Panc1 (cell line): ENCODE data around the gene GTF3C5. TPM values are rescaled to one million over a fixed set of nuclear protein-coding genes. Genes with fewer than 3 reads are reported as not detected.

Source experiments
- ATAC-seq: fragments of 200-7000 bp; cut with Tn5 transposase; 2 replicates; pipeline ENCODE4 v1.9.1; 2020; ENCODE audit warnings: mild to moderate bottlenecking, moderate library complexity
- BruUV-seq: library from RNA; stranded (reverse); fragments of 400-500 nt; replicated peaks from 2 replicates; lab custom pipeline; 2021; lab: Mats Ljungman, UMichigan
- CTCF ChIA-PET: fragments of 300-600 bp; sonication (Branson Sonifier 250); formaldehyde crosslinking; loops from one replicate; lab custom pipeline; 2022; ENCODE audit warnings: antibody characterized with exemption; lab: Charles Lee
- POLR2A ChIA-PET: fragments of 300-600 bp; sonication (Branson Sonifier 250); formaldehyde crosslinking; loops from one replicate; lab custom pipeline; 2022; ENCODE audit warnings: antibody characterized with exemption; lab: Charles Lee
- DNase-seq: peaks from one replicate; pipeline ENCODE4 v3.0.0-alpha.2; 2010; ENCODE audit warnings: low read depth, low spot score
- H3K27ac ChIP-seq: 2 replicates; pipeline ENCODE4 v1.5.1; 2011; ENCODE audit warnings: mild to moderate bottlenecking, low read length, inconsistent platforms
- H3K27me3 ChIP-seq: fragments of 200-500 bp; sonication (Bioruptor generic); 2 replicates; pipeline ENCODE4 v1.6.0; 2014; ENCODE audit warnings: low read length, inconsistent platforms; ENCODE audit not compliant: control insufficient read depth, insufficient read depth
- H3K36me3 ChIP-seq: fragments of 200-500 bp; sonication (Bioruptor generic); 2 replicates; pipeline ENCODE4 v1.5.1; 2014; ENCODE audit warnings: inconsistent platforms, mild to moderate bottlenecking, low read length, moderate library complexity; ENCODE audit not compliant: control insufficient read depth, insufficient read depth
- H3K4me1 ChIP-seq: 2 replicates; pipeline ENCODE4 v1.5.1; 2011; ENCODE audit warnings: inconsistent platforms, mild to moderate bottlenecking, low read length, moderate library complexity; ENCODE audit not compliant: control insufficient read depth, insufficient read depth
- H3K4me3 ChIP-seq, 2 experiments: 2 replicates each; pipeline ENCODE4 v1.5.1; 2011 to 2012; ENCODE audit warnings: low read depth in 2 of 2, low read length in 2 of 2, mild to moderate bottlenecking in 2 of 2, inconsistent platforms in 1 of 2, moderate library complexity in 1 of 2
- H3K9me3 ChIP-seq: fragments of 200-500 bp; sonication (Bioruptor generic); 2 replicates; pipeline ENCODE4 v1.5.1; 2014; ENCODE audit warnings: low read depth, mild to moderate bottlenecking, inconsistent platforms, low read length, moderate library complexity; ENCODE audit not compliant: control insufficient read depth, insufficient read depth
- CTCF ChIP-seq: fragments of 450-650 bp; IDR thresholded peaks from 2 replicates; pipeline ENCODE4 v1.5.1; 2017; ENCODE audit warnings: mild to moderate bottlenecking
- POLR2AphosphoS5 ChIP-seq: IDR thresholded peaks from 2 replicates; pipeline ENCODE4 v1.6.1; 2012; ENCODE audit warnings: mild to moderate bottlenecking, low read depth, low read length, moderate library complexity
- REST ChIP-seq, 2 experiments: IDR thresholded peaks; 2 replicates each; pipeline ENCODE4 v1.6.1; 2011 to 2012; ENCODE audit warnings: low read depth in 2 of 2, control low read depth in 1 of 2, low read length in 1 of 2, mild to moderate bottlenecking in 1 of 2, moderate library complexity in 1 of 2; ENCODE audit not compliant: insufficient read depth in 1 of 2
- SIN3A ChIP-seq: IDR thresholded peaks from 2 replicates; pipeline ENCODE4 v1.6.1; 2012; ENCODE audit warnings: low read depth, mild to moderate bottlenecking, low read length, moderate library complexity, borderline replicate concordance; ENCODE audit not compliant: insufficient read depth
- TCF7L2 ChIP-seq: IDR thresholded peaks from 2 replicates; pipeline ENCODE4 v1.6.1; 2011; ENCODE audit warnings: mild to moderate bottlenecking, low read depth, low read length, inconsistent platforms
- in situ Hi-C: cut with HindIII; loops from 2 replicates; pipeline ENCODE4 v1.10.0; 2016; ENCODE audit warnings: low sequenced_read_pairs, low pct_unique_long_range_greater_than_20kb
- intact Hi-C: fragments of 100-400 bp; cut with micrococcal nuclease; formaldehyde crosslinking; loops from one replicate; pipeline ENCODE4 v1.10.0; 2022; ENCODE audit not compliant: unreplicated experiment
- total RNA-seq: library from RNA; stranded (reverse); gene quantifications from one replicate; pipeline ENCODE4 v1.2.1, GENCODE V29; 2021; ENCODE audit not compliant: unreplicated experiment

GTF3C5 gene
- total RNA-seq, 1 experiment from 2014 or later: 47.7 TPM

- no peaks in the 10 kb centered on the region for H3K4me1 ChIP-seq
- CTCF ChIA-PET: interaction anchor here (0.5 kb wide), 1 partner anchor 40 kb away, joined by 4 read pairs; no protein-coding TSS in a partner anchor
- TF ChIP-seq CTCF (no peak), TCF7L2 (no peak), REST (IDR thresholded peaks at IDR 0.05; ENCODE audit: insufficient read depth in 1 of 2, low read depth in 2 of 2, low read length in 1 of 2) (no peak), SIN3A (no peak), POLR2AphosphoS5 (no peak)
- H3K4me3 ChIP-seq: no peak overlapping the region
- DNase-seq (no peak), ATAC-seq (no peak)
- in situ Hi-C loops: no loop called here
- POLR2A ChIA-PET: no interaction called here
- no peaks in the 10 kb centered on the region for H3K27me3 ChIP-seq
- no TSS peak for BruUV-seq
- H3K9me3 ChIP-seq: no peaks in the 10 kb centered on the region
- intact Hi-C loops: no loop called here
- H3K27ac ChIP-seq: no peak overlapping the region
- peaks cover 2% of the 10 kb centered on the region; the same call in 1 of the 2 replicates for H3K36me3 ChIP-seq
Observed at GRCh38 chr9:133035669-133036068, 4.9 kb downstream of the GTF3C5 start.

GRCh38 chr9:133037775-133038515 is 7.1 kb downstream of the GTF3C5 start:
- BruUV-seq: no TSS peak
- in situ Hi-C loops (no loop called here), intact Hi-C loops (no loop called here)
- no peak for ATAC-seq
- ChIA-PET POLR2A (no interaction called here), CTCF (no interaction called here)
- Histone ChIP-seq H3K27ac (no peak overlapping the region), H3K4me3 (no peak overlapping the region), H3K27me3 (no peaks in the 10 kb centered on the region), H3K4me1 (no peaks in the 10 kb centered on the region), H3K9me3 (no peaks in the 10 kb centered on the region), H3K36me3 (peaks cover 2% of the 10 kb centered on the region; the same call in 1 of the 2 replicates)
- no peak for TF ChIP-seq REST (IDR thresholded peaks at IDR 0.05; ENCODE audit: insufficient read depth in 1 of 2, low read depth in 2 of 2, low read length in 1 of 2)
- no peak for TF ChIP-seq TCF7L2
- no peak for TF ChIP-seq POLR2AphosphoS5
- no peak for TF ChIP-seq CTCF
- no peak for TF ChIP-seq SIN3A
- DNase-seq: no peak
